T-helper 17 cell (primary cell): Measurements from ENCODE around the gene OSCAR. TPM values are rescaled to one million over a fixed set of nuclear protein-coding genes. Genes with fewer than 3 reads are reported as not detected.

Experiments used
- ATAC-seq: fragments of 150-1000 bp; cut with Tn5 transposase; 2 replicates; pipeline ENCODE4 v1.10.0; 2021; ENCODE audit warnings: mild to moderate bottlenecking, moderate library complexity
- DNase-seq, 3 donors: peaks; one replicate each; pipeline versions ENCODE4 v3.0.0 to v3.0.0-alpha.2; 2020 to 2021
- H3K9me3 ChIP-seq: one replicate; pipeline ENCODE4 v1.7.0; 2013; ENCODE audit warnings: low read length, mild to moderate bottlenecking; ENCODE audit not compliant: control insufficient read depth, poor library complexity, severe bottlenecking
- H3K27ac Mint-ChIP-seq: one replicate; pipeline ENCODE4 v1.8.0; 2022; ENCODE audit warnings: mild to moderate bottlenecking, moderate library complexity, mixed read lengths
- H3K27me3 Mint-ChIP-seq: one replicate; pipeline ENCODE4 v1.8.0; 2022; ENCODE audit warnings: mixed read lengths
- H3K36me3 Mint-ChIP-seq: one replicate; pipeline ENCODE4 v1.8.0; 2022; ENCODE audit warnings: low read depth, mixed read lengths
- H3K4me1 Mint-ChIP-seq: one replicate; pipeline ENCODE4 v1.8.0; 2022; ENCODE audit warnings: mild to moderate bottlenecking, mixed read lengths
- H3K4me3 Mint-ChIP-seq: one replicate; pipeline ENCODE4 v1.8.0; 2022; ENCODE audit warnings: mild to moderate bottlenecking, moderate library complexity, mixed read lengths
- total RNA-seq, 4 donors: library from RNA in 2 of 4; stranded (reverse) in 2 of 4; gene quantifications; one replicate each; pipeline ENCODE4 v1.2.3 and lab custom pipeline; 2022 to 2026

The OSCAR gene
- total RNA-seq, 2 donors from 2014 or later = 0.83 to 2.5 TPM

DNA sequence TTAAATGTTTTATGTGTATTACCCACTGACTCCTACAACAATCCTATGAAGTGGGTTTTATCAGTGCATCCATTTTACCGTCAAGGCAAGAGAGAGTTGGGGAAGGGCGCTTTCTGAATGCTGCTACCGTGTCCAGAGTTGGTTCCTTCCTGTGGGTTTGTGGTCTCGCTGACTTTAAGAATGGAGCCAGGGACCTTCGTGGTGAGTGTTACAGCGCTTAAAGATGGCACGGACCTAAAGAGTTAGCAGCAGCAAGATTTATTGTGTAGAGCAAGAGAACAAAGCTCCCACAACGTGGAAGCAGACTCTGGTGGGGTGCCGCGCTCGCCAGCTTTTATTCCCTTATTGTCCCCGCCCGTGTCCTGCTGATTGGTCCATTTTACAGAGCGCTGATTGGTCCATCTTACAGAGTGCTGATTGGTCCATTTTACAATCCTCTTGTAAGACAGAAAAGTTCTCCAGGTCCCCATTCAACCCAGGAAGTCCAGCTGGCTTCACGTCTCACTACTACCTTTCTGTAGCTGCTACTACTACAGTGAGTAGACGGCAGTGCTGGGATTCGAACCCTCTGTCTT is 6.1 kb downstream of the OSCAR start:
- Mint-ChIP-seq H3K4me3 (no peak overlapping the region), H3K27me3 (peaks cover 24% of the 10 kb centered on the region), H3K27ac (no peak overlapping the region), H3K4me1 (peaks cover 9% of the 10 kb centered on the region), H3K36me3 (peaks cover 5% of the 10 kb centered on the region)
- DNase-seq (no peak), ATAC-seq (no peak)
- no peaks in the 10 kb centered on the region for H3K9me3 ChIP-seq

GRCh38 chr19:54084410-54084809 is 16.2 kb downstream of the OSCAR start:
- Mint-ChIP-seq H3K27me3 (peaks cover 17% of the 10 kb centered on the region), H3K27ac (no peak overlapping the region), H3K36me3 (no peaks in the 10 kb centered on the region), H3K4me1 (no peaks in the 10 kb centered on the region), H3K4me3 (no peak overlapping the region)
- ATAC-seq = no peak
- no peak for DNase-seq
- peaks cover 3% of the 10 kb centered on the region for H3K9me3 ChIP-seq

DNA sequence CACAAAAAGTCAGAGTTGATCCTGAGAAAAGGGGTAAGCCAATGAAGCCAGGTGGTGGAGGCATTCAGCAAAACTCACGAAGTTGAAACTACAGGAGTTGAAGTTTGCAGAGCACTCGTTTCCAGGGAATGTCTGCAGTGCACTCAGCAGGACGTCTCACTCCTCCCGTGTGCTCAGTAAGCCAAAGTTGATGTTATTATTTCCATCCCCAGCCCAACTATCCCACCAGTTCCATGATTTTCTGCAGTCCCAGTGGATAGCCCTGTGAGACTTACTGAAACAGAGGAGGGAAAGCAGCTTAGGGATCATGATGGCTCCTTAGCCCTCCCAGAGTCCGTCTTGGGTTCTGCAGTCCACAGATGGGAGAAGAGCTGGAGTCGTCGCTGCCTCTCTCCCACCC is 19.6 kb downstream of the OSCAR start, which contains the start of gene TARM1:
Gene TARM1, minus strand, starts transcription at position 334 of the 400 bp plus-strand sequence. Its CDS starts 25 bp downstream, at position 309.
- H3K27ac Mint-ChIP-seq = no peak within 1 kb of the TSS
- H3K4me3 Mint-ChIP-seq = no peak within 1 kb of the TSS
- no peaks in the 10 kb centered on the region for H3K36me3 Mint-ChIP-seq
- peaks cover 3% of the 10 kb centered on the region for H3K9me3 ChIP-seq
- H3K27me3 Mint-ChIP-seq = peaks cover 4% of the 10 kb centered on the region
- DNase-seq = no peak
- no peaks in the 10 kb centered on the region for H3K4me1 Mint-ChIP-seq
- no peak for ATAC-seq

GRCh38 chr19:54077334-54077733 is 23.3 kb downstream of the OSCAR start:
- no peaks in the 10 kb centered on the region for H3K4me1 Mint-ChIP-seq
- no peak for ATAC-seq
- H3K4me3 Mint-ChIP-seq = no peak overlapping the region
- peaks cover 3% of the 10 kb centered on the region for H3K9me3 ChIP-seq
- no peaks in the 10 kb centered on the region for H3K27me3 Mint-ChIP-seq
- DNase-seq = no peak
- peaks cover 2% of the 10 kb centered on the region for H3K36me3 Mint-ChIP-seq
- peak overlapping the region; percentile 39 for H3K27ac Mint-ChIP-seq

- no peak overlapping the region for H3K4me3 Mint-ChIP-seq
These were observed 25.8 kb downstream of the OSCAR start for GRCh38 chr19:54074851-54075250.

GRCh38 chr19:54073829-54074228 is 26.8 kb downstream of the OSCAR start:
- no peak for DNase-seq
- Mint-ChIP-seq H3K27me3 (no peaks in the 10 kb centered on the region), H3K4me1 (no peaks in the 10 kb centered on the region), H3K36me3 (peaks cover 2% of the 10 kb centered on the region), H3K4me3 (no peak overlapping the region), H3K27ac (no peak overlapping the region)
- no peak for ATAC-seq
- H3K9me3 ChIP-seq = no peaks in the 10 kb centered on the region

More at GRCh38 chr19:54074851-54075250, 25.8 kb downstream of the OSCAR start:
- ATAC-seq = no peak
- Mint-ChIP-seq H3K27me3 (no peaks in the 10 kb centered on the region), H3K36me3 (peaks cover 2% of the 10 kb centered on the region), H3K27ac (no peak overlapping the region), H3K4me1 (no peaks in the 10 kb centered on the region)
- H3K9me3 ChIP-seq = no peaks in the 10 kb centered on the region
- DNase-seq = no peak

DNA sequence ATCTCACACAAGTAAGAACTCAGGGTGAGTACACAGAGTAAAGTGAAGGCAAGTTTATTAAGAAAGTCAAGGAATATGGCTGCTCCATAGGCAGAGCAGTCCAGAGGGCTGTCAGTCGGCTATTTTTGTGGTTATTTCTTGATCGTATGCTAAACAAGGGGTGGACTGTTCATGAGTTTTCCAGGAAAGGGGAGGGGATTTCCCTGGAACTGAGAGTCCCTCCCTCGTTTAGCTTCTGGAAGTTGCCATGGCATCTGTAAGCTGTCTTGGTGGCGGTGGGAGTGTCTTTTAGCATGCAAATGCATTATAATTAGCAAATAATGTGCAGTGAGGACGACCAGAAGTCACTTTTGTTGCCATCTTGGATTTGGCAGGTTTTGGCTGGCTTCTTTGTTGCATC is 31.1 kb downstream of the OSCAR start:
- H3K27me3 Mint-ChIP-seq = peaks cover 12% of the 10 kb centered on the region
- DNase-seq (no peak), ATAC-seq (no peak)
- no peak overlapping the region for H3K4me3 Mint-ChIP-seq
- H3K9me3 ChIP-seq = no peaks in the 10 kb centered on the region
- H3K36me3 Mint-ChIP-seq = peaks cover 5% of the 10 kb centered on the region
- H3K4me1 Mint-ChIP-seq = no peaks in the 10 kb centered on the region
- H3K27ac Mint-ChIP-seq = no peak overlapping the region

- H3K4me3 Mint-ChIP-seq = no peak within 1 kb of the TSS
- H3K4me1 Mint-ChIP-seq = no peaks in the 10 kb centered on the region
- peaks cover 39% of the 10 kb centered on the region for H3K27me3 Mint-ChIP-seq
- no peak for DNase-seq
- H3K27ac Mint-ChIP-seq = no peak within 1 kb of the TSS
- H3K9me3 ChIP-seq = no peaks in the 10 kb centered on the region
- ATAC-seq = no peak
- peaks cover 6% of the 10 kb centered on the region for H3K36me3 Mint-ChIP-seq
These were observed 37.1 kb downstream of the OSCAR start, which contains the start of gene VSTM1 for GRCh38 chr19:54063350-54064116. TSS of gene VSTM1 (minus strand) at chr19:54063897. CDS start at chr19:54063777, 120 bp downstream.

DNA sequence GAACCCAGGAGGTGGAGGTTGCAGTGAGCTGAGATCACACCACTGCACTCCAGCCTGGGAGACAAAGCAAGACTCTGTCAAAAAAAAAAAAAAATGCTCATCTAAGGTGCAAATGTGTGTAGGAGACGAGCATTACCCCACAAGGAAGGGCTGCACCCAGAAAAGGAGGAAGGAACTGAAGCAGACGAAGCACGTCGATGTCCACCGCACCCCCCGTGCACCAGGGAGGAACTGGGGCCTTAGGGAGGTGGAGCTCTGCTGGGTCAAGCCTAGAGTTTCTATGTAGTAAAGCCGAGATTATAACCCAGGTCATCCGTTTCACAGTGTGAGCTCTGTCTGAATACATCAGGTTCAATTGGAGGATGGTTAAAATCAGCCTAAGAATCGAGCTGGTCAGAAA is 38.0 kb downstream of the OSCAR start:
- H3K4me1 Mint-ChIP-seq = no peaks in the 10 kb centered on the region
- ATAC-seq (no peak), DNase-seq (no peak)
- H3K27me3 Mint-ChIP-seq = peaks cover 39% of the 10 kb centered on the region
- H3K36me3 Mint-ChIP-seq = peaks cover 6% of the 10 kb centered on the region
- H3K9me3 ChIP-seq = no peaks in the 10 kb centered on the region
- H3K27ac Mint-ChIP-seq = no peak overlapping the region
- no peak overlapping the region for H3K4me3 Mint-ChIP-seq

DNA sequence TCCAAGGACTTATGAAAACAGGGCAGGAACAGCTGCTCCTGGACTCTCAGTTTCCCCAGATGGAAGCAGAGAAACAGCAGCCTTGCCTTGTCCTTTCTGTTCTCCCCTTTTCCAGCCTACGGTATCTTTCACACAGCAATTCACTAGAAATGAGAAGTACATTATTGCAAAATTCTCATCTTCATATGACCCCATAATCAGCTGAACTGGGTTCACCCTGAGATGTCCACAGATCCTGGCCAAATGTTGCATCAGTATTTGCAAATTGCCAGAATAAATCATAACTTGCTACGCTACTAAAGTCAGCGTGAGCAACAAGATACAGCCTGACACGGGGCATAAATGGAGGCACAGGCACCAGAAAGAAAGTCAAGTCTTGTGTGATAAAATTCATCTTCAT is 53.0 kb downstream of the OSCAR start:
- Mint-ChIP-seq H3K36me3 (no peaks in the 10 kb centered on the region), H3K4me1 (no peaks in the 10 kb centered on the region), H3K27ac (no peak overlapping the region), H3K4me3 (no peak overlapping the region), H3K27me3 (peaks cover 31% of the 10 kb centered on the region)
- no peak for DNase-seq
- no peak for ATAC-seq
- no peaks in the 10 kb centered on the region for H3K9me3 ChIP-seq

DNA sequence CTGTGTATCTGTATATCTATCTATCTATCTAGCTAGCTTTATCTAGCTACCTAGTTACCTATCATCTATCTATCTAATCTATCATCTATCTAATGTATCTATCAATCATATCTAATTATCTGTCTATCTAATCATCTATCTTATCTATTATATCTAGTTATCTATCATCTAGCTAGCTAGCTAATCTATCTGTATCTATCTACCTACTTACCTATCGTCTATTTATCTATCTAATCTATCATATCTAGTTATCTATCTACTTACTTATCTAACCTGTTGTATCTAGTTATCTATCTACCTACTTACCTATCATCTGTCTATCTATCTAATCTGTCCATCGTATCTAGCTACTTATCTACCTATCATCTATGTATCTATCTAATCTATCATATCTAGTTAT is 54.8 kb downstream of the OSCAR start:
- Mint-ChIP-seq H3K27me3 (peaks cover 40% of the 10 kb centered on the region), H3K4me1 (no peaks in the 10 kb centered on the region), H3K4me3 (no peak overlapping the region), H3K36me3 (no peaks in the 10 kb centered on the region), H3K27ac (no peak overlapping the region)
- DNase-seq (no peak), ATAC-seq (no peak)
- H3K9me3 ChIP-seq = no peaks in the 10 kb centered on the region
